OCI-LY7 (cell line): Measurements from ENCODE around the gene ZC3H7B. TPM values are rescaled to one million over a fixed set of nuclear protein-coding genes. Genes with fewer than 3 reads are reported as not detected.

Experiments used
- BruUV-seq: library from RNA; stranded (reverse); fragments of 400-500 nt; replicated peaks from 2 replicates; lab custom pipeline; 2021; lab: Mats Ljungman, UMichigan
- CTCF ChIA-PET: fragments of 300-600 bp; sonication (Branson Sonifier 250); formaldehyde crosslinking; loops from one replicate; lab custom pipeline; 2022; ENCODE audit warnings: antibody characterized with exemption; ENCODE audit not compliant: unreplicated experiment; lab: Charles Lee
- POLR2A ChIA-PET: fragments of 300-600 bp; sonication (Branson Sonifier 250); formaldehyde crosslinking; loops from one replicate; lab custom pipeline; 2022; ENCODE audit warnings: antibody characterized with exemption; lab: Charles Lee
- DNase-seq: peaks from one replicate; pipeline ENCODE4 v3.0.0-alpha.2; 2015; ENCODE audit warnings: low spot score
- H2AFZ ChIP-seq: fragments of 200-600 bp; sonication (generic), shearing (Covaris generic); 2 replicates; pipeline ENCODE4 v1.6.1; 2014; ENCODE audit warnings: mild to moderate bottlenecking, antibody characterized with exemption, low read length, moderate library complexity
- H3K27ac ChIP-seq: fragments of 200-600 bp; sonication (generic); 2 replicates; pipeline ENCODE4 v1.5.1; 2014; ENCODE audit warnings: mixed run types, low read depth, mild to moderate bottlenecking, moderate library complexity, low read length, inconsistent platforms; ENCODE audit not compliant: poor library complexity, severe bottlenecking
- H3K36me3 ChIP-seq: fragments of 200-600 bp; sonication (generic); 2 replicates; pipeline ENCODE4 v1.6.1; 2014; ENCODE audit warnings: mild to moderate bottlenecking, antibody characterized with exemption, low read length, moderate library complexity, mixed read lengths; ENCODE audit not compliant: insufficient read depth
- H3K4me1 ChIP-seq: fragments of 200-600 bp; sonication (generic); 2 replicates; pipeline ENCODE4 v1.5.1; 2014; ENCODE audit warnings: mild to moderate bottlenecking, low read length; ENCODE audit not compliant: insufficient read depth, poor library complexity, severe bottlenecking
- H3K4me2 ChIP-seq: fragments of 200-600 bp; sonication (generic); 2 replicates; pipeline ENCODE4 v1.6.1; 2014; ENCODE audit warnings: mild to moderate bottlenecking, low read length
- H3K4me3 ChIP-seq: fragments of 200-600 bp; sonication (generic); 2 replicates; pipeline ENCODE4 v1.5.1; 2014; ENCODE audit warnings: mild to moderate bottlenecking, low read depth, low read length; ENCODE audit not compliant: poor library complexity, severe bottlenecking
- H3K79me2 ChIP-seq: fragments of 200-600 bp; sonication (generic); 2 replicates; pipeline ENCODE4 v1.6.1; 2016; ENCODE audit warnings: low read depth, mild to moderate bottlenecking, low read length, moderate library complexity, mixed read lengths; ENCODE audit not compliant: insufficient read depth
- H3K9me2 ChIP-seq: fragments of 200-600 bp; sonication (generic); 2 replicates; pipeline ENCODE4 v1.6.1; 2016; ENCODE audit warnings: mild to moderate bottlenecking, low read length, mixed read lengths; ENCODE audit not compliant: insufficient read depth
- H3K9me3 ChIP-seq: fragments of 200-600 bp; sonication (generic); 2 replicates; pipeline ENCODE4 v1.6.1; 2014; ENCODE audit warnings: mild to moderate bottlenecking, mixed run types, low read length, mixed read lengths
- H4K20me1 ChIP-seq: fragments of 200-600 bp; sonication (generic); 2 replicates; pipeline ENCODE4 v1.6.1; 2014; ENCODE audit warnings: mild to moderate bottlenecking, antibody characterized with exemption, low read length, moderate library complexity, mixed read lengths; ENCODE audit not compliant: insufficient read depth
- EZH2phosphoT487 ChIP-seq: fragments of 200-600 bp; sonication (generic); IDR thresholded peaks from 2 replicates; pipeline ENCODE4 v1.6.1; 2018; ENCODE audit warnings: low read depth, borderline replicate concordance, mild to moderate bottlenecking, mixed run types, antibody characterized with exemption, low read length, moderate library complexity, mixed read lengths
- intact Hi-C: fragments of 100-400 bp; cut with micrococcal nuclease; formaldehyde crosslinking; loops from one replicate; pipeline ENCODE4 v1.10.0; 2022; ENCODE audit not compliant: unreplicated experiment
- total RNA-seq, 2 experiments: library from RNA; depleted of rRNA in 1 of 2; stranded (reverse); fragments of >200 nt in 1 of 2; shearing (Covaris generic) in 1 of 2; gene quantifications; 2 replicates each; pipeline ENCODE4 v1.2.3, GENCODE V29; 2014 to 2022
- TF ChIP-seq, protein P1 (sequence below): fragments of 200-600 bp; sonication (generic); conservative IDR thresholded peaks from 2 replicates; pipeline ENCODE4 v1.5.1; 2014; ENCODE audit warnings: mild to moderate bottlenecking, antibody characterized with exemption, low read length, moderate library complexity, mixed read lengths

The ZC3H7B gene
- total RNA-seq, 2 experiments from 2014 or later = 46.7 to 56.3 TPM

DNA sequence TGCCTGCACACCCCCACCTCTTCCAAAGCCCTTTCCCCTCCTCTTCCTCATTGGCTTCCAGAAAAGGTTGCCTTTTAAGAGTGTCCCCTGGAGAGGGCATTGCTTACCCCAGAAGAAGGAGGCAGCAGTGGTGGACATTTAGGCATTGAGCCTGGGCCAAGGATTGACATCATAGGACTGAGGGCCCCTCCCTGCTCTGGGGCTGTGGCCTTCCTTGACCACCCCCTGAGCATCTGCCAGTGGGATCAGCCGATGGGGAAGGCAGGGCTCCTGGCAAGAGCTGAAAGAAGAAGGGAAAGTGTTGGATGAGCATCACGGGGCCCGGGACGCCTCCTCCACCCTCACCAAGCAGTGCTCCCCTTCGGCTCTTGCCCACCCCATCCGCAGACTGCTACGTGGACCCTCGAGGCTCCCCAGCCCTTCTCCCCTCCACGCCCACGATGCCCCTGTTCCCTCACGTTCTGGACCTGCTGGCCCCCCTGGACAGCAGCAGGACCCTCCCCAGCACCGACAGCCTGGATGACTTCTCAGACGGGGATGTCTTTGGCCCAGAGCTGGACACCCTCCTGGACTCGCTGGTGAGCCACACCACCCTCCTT, 37.4 kb downstream of the ZC3H7B start:
- H3K4me1 ChIP-seq = no peaks in the 10 kb centered on the region
- no peak overlapping the region for H3K4me3 ChIP-seq
- ChIA-PET CTCF (no interaction called here), POLR2A (interaction anchor here (0.6 kb wide), 1 partner anchor 35 kb away, joined by 3 read pairs; no protein-coding TSS in a partner anchor)
- no peaks in the 10 kb centered on the region for H4K20me1 ChIP-seq
- no peak for TF ChIP-seq EZH2phosphoT487
- TF ChIP-seq, protein P1, sequence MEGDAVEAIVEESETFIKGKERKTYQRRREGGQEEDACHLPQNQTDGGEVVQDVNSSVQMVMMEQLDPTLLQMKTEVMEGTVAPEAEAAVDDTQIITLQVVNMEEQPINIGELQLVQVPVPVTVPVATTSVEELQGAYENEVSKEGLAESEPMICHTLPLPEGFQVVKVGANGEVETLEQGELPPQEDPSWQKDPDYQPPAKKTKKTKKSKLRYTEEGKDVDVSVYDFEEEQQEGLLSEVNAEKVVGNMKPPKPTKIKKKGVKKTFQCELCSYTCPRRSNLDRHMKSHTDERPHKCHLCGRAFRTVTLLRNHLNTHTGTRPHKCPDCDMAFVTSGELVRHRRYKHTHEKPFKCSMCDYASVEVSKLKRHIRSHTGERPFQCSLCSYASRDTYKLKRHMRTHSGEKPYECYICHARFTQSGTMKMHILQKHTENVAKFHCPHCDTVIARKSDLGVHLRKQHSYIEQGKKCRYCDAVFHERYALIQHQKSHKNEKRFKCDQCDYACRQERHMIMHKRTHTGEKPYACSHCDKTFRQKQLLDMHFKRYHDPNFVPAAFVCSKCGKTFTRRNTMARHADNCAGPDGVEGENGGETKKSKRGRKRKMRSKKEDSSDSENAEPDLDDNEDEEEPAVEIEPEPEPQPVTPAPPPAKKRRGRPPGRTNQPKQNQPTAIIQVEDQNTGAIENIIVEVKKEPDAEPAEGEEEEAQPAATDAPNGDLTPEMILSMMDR = no peak
- no peak overlapping the region for H2AFZ ChIP-seq
- intact Hi-C loops = no loop called here
- H3K4me2 ChIP-seq = no peak overlapping the region
- no peaks in the 10 kb centered on the region for H3K9me3 ChIP-seq
- BruUV-seq = no TSS peak
- no peaks in the 10 kb centered on the region for H3K9me2 ChIP-seq
- DNase-seq = no peak
- H3K36me3 ChIP-seq = peaks cover 53% of the 10 kb centered on the region
- H3K27ac ChIP-seq = no peak overlapping the region
- no peaks in the 10 kb centered on the region for H3K79me2 ChIP-seq

- H3K36me3 ChIP-seq = peaks cover 54% of the 10 kb centered on the region
- TF ChIP-seq EZH2phosphoT487 = no peak
- TF ChIP-seq, protein P1 = no peak
- H4K20me1 ChIP-seq = no peaks in the 10 kb centered on the region
- ChIA-PET CTCF (no interaction called here), POLR2A (no interaction called here)
- no peak overlapping the region for H2AFZ ChIP-seq
- no peak overlapping the region for H3K4me3 ChIP-seq
- H3K79me2 ChIP-seq = no peaks in the 10 kb centered on the region
- no peak overlapping the region for H3K4me2 ChIP-seq
- DNase-seq = no peak
- H3K27ac ChIP-seq = no peak overlapping the region
- H3K9me2 ChIP-seq = no peaks in the 10 kb centered on the region
- no peaks in the 10 kb centered on the region for H3K4me1 ChIP-seq
- H3K9me3 ChIP-seq = no peaks in the 10 kb centered on the region
- intact Hi-C loops = no loop called here
- BruUV-seq = no TSS peak
These were observed 38.5 kb downstream of the ZC3H7B start for GRCh38 chr22:41339823-41340222.

DNA sequence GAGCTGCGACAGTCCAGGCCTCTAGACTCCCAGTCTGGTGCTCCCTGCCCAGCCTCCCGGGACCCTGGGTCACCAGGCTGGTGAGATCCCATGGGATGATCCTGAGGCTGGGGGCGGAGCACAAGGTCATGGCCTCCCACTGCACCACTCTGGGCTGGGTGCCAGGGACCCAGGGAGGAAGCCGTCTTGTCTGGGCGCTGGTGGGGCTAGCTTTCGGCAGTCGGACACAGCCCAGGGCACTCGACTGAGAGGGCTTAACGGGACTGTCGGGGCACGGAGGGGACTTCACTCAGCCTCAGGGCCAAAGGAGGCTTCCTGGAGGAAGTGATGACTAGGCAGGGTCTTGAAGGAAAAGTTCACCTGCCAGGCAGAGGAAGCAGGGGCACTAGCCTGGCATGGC, 39.0 kb downstream of the ZC3H7B start:
- ChIA-PET POLR2A (no interaction called here), CTCF (no interaction called here)
- intact Hi-C loops = no loop called here
- Histone ChIP-seq H4K20me1 (no peaks in the 10 kb centered on the region), H3K27ac (no peak overlapping the region), H3K9me2 (no peaks in the 10 kb centered on the region), H3K9me3 (no peaks in the 10 kb centered on the region), H3K36me3 (peaks cover 51% of the 10 kb centered on the region), H2AFZ (no peak overlapping the region), H3K79me2 (no peaks in the 10 kb centered on the region), H3K4me2 (no peak overlapping the region), H3K4me3 (no peak overlapping the region), H3K4me1 (no peaks in the 10 kb centered on the region)
- no peak for DNase-seq
- no TSS peak for BruUV-seq
- no peak for TF ChIP-seq EZH2phosphoT487
- TF ChIP-seq, protein P1 = no peak
